ENCODE results near the gene GTF2A2.

DNA sequence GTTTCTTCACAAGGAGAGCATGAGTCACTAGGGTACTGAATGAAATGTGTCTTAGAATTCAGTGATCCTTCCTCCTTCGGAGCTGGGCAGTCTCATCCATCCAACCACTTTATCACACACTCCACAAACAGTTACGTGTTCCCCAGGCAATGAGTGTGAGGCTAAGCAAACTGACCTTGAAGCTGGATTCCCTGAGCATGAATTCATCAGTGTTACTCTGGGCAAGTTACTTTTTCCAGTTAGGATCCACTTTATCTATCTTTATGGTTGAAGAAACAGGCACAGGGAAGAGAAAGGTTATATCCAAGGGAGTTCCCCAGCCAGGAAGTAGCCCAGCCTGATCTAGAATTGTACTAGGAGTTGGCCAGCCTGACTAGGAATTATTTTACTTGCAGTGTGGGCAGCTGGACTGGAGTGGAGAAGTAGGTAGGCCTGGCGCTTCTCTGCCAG lies 62.8 kb downstream of the GTF2A2 start:
- TF ChIP-seq, protein P1, sequence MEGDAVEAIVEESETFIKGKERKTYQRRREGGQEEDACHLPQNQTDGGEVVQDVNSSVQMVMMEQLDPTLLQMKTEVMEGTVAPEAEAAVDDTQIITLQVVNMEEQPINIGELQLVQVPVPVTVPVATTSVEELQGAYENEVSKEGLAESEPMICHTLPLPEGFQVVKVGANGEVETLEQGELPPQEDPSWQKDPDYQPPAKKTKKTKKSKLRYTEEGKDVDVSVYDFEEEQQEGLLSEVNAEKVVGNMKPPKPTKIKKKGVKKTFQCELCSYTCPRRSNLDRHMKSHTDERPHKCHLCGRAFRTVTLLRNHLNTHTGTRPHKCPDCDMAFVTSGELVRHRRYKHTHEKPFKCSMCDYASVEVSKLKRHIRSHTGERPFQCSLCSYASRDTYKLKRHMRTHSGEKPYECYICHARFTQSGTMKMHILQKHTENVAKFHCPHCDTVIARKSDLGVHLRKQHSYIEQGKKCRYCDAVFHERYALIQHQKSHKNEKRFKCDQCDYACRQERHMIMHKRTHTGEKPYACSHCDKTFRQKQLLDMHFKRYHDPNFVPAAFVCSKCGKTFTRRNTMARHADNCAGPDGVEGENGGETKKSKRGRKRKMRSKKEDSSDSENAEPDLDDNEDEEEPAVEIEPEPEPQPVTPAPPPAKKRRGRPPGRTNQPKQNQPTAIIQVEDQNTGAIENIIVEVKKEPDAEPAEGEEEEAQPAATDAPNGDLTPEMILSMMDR (IDR thresholded peaks at IDR 0.05) = no peak
- TF ChIP-seq POLR2A (IDR thresholded peaks at IDR 0.05) (no peak), POLR2AphosphoS5 (IDR thresholded peaks at IDR 0.05) (no peak), EP300 (IDR thresholded peaks at IDR 0.05) (no peak)
